Activated CD8-positive, alpha-beta memory T cell treated with anti-CD3 and anti-CD28 coated beads for 24 hours (primary cell): ENCODE results near the gene WNT11.

Experiments
- DNase-seq: peaks from one replicate; pipeline ENCODE4 v3.0.0-alpha.2; 2020

The WNT11 gene

DNA sequence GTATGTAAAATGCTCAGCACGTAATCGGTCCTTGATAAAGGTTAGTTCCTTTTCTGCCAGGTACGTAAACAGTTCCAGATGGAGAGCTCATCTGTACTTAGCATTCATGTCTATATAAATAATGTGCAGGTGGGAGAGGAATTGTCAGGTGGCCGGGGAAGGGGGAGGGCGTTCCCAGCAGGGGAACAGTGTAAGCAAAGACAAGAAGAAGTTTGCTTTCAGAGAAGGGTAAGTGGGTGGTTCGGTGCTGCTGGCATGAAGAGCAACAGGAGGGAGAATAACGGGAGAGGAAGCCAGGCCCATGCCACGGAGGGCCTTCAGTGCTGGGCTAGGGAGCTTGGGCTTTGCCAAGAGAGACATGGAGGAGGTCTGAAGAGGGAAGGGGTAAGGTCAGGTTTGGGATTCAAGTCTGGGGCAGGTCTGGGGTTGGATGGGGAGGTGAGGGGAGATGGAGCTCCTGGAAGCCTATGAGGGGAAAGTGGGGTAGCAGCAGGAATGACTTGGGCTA lies 11.4 kb upstream of the WNT11 start:
- no peak for DNase-seq

DNA sequence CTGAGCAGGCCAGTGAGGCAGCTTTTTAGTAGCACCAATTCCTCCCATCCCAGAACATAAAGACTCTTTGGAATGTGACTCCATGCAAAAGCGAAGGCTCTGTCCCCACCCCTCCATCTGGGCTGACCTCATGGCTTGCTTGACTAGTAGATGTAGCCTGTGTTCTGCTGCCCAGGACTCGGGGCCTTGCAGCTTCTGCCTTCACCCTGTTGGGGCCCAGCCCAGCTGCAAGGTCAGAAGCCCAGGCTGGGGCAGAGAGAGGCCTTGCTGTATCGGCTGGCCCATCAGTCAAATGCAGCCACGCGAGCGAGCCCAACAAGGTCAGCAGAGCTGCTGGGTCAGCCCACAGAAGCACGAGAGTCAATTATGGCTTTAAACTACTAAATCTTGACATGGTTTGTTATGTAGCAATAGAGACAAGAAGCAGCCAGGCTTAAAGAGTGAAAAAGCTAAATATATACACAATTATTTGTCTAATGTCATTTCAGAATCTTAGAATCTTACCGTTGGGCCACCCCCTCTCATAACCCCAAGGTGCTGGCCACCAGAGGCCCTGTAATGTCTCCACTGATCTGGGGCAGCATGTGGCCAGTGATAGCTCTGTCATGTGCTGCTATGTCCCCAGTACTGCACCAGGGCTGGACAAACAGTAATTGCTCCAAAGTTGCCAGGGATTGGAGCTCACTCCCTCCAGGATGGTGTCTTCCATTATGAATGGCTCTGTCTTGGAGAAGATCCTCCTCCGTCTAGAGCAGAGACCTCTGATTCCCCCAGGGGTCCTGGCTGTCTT lies 10.4 kb upstream of the WNT11 start:
- no peak for DNase-seq

DNA sequence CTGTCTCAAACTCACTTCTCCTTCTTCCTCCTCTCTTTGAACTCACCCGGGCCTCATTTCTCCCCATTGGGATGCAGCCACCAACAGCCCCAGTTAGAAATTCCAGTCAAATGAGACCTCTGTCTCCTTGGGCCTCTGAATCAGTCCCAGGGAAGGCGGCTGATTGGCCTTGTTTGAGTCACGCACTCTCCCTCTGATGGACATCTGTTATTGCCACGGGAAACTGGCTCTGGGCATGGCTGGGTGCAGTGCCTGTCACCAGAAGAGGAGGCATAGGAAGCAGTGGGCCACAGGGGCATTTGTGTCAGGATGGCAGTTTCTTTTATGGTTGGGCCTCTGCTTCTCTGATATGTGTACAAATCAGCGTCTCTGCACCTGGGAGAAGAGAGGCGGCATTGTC lies 9.6 kb upstream of the WNT11 start:
- DNase-seq, result no peak

DNA sequence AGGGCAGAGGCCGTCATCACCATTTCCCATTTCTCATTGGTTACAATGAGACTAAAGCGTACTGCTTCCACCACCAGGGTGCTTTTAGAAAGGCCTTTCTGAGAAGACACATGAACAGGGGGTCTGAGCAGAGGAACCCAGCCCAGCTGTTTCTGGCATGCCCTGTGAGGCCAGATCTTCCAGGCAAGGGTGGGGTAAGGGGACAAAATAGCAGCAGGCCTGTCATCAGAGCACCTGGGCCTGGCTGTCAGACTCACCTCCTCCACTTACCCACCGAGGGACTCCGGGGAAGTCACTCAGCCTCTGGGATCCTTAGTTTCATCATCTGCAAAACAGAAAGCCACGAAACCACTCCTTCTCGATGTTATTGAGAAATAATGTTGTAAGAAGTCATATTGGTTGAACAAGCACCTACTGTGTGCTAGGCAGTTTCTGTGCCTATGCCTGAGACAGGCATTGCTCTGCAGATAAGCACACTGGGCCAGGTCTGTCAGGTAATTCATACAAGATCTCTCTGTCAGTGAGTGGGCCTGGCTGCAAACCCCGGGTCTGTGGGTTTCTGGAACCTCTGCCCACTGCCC lies 8.8 kb upstream of the WNT11 start:
- DNase-seq, result no peak

- no peak for DNase-seq
Observed at GRCh38 chr11:76214186-76214585, 7.9 kb upstream of the WNT11 start.

- no peak for DNase-seq
Observed at GRCh38 chr11:76212086-76213035, 6.1 kb upstream of the WNT11 start.

- DNase-seq, result no peak
Observed at GRCh38 chr11:76210931-76211851, 4.9 kb upstream of the WNT11 start.

GRCh38 chr11:76209973-76210930 lies 4.0 kb upstream of the WNT11 start:
- peak; percentile 71 for DNase-seq

GRCh38 chr11:76209375-76209972 lies 3.2 kb upstream of the WNT11 start:
- peak; percentile 71 for DNase-seq

GRCh38 chr11:76208438-76209374 lies 2.4 kb upstream of the WNT11 start:
- DNase-seq, result peak; percentile 92

DNA sequence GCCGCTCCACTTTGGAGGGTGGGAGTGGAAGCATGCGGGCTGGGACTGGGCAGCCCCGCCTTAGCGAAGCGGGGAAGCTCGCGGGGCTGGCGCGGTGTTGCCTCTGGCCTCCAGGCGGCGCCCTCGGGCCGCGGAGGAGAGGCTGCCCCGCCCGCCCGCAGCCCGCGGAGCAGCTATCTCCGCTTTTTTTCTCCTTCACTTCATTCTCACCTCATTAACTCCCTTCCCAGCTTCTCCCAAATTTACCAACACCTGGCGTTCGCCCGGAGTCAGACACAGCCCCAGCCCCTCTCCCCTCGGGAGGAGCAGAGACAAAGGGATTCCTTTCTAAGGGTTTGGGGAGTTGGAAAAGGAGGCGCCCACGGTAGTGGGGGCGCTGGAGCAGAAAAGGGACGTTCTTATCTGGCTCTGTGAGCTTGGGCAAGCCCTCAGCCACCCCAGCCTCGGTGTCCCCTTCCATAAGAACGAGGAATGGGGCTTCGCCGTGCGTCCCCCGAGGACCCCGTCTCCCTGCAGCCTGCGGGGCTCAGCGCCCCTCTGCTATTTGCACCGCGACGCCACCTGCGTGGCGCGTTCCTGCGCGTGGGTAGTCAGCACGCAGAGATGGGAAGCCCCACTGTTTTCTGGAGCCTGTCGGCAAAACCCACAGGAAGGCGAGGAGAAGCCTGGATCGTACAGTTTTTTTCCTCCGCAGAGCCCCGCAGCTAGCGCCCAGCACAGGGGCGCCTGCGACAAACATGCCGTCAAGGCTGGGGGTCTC lies 1.5 kb upstream of the WNT11 start:
- peak; percentile 92 for DNase-seq

GRCh38 chr11:76206077-76206326 lies 300 bp downstream of the WNT11 start:
- DNase-seq, result no peak

DNA sequence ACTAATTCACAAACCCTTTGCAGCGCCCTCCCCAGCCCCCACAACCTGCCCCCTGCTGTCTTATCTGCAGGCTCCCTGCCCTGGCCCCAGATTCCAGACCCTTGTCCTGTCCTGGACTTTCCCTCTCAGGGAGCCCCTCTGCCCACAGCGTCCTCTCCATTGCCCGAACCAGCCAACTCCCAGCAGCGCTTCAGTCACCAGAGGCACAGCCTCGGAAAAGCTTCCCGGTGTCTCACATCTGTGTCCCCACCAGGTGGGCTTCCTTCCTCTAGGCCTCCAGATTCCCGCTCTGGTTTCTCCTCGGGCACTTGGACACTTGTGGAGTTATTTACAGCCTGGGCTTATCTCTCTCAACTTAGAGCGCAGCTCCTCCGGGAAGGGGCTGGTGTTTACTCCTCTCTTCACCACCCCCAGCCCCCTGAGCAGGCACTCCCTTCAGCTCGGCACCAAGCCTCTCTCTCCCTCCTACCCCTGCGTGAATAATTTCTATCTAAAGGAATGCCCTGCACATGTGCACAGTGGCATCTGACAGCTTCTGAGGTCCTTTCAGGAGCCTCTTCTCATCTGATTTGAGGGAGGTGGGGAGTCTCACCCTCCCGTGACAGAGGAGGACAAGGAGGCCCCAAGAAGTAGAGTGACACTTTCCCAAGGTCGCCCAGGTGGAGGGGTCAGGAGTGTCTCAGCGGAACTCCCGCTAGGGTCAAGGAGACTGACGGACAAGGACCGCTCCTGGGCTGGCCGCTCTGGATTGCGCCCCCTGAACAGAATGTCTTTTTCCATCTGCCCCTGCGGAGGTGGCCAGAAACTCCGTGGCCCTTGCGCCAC lies 838 bp downstream of the WNT11 start:
- no peak for DNase-seq

GRCh38 chr11:76203937-76204336 lies 2.4 kb downstream of the WNT11 start:
- DNase-seq, result no peak

DNA sequence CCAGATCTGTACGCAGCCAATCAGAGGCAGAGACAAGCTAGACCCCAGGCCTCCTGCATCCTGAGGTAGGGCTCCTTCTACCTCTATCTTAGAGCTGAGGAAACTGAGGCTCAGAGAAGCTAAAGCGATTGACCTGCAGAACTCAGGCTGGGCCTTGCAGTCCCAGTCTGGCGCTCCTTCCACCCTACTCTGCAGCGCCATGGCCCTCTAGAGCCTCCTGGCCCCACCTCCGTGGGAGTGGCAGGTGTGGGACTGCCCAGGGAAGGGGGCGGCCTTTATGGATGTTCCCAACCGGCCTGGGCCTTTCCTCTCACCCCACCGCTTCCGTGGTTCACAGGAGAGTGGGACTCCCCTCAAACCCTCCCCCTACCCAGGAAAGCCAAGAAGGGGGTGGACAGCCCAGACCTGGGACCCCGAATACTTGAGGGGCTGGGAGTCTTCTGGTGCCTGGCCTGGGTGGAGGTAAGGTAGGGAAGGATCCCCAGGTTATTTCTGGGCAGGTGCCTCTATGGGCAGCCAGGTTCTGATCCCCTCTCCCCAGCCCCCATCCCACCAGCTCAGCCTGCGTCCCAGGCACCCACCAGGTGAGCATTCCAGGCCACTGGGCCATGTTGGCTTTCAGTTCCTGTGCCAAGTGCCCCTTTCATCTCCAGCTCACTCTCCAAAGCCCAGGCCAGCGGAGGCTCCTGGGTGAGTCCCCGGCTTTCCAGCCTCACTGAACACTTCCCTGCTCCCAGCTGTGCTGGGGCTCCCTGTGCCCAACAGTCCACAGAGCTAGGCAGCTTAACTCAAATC lies 3.0 kb downstream of the WNT11 start:
- DNase-seq, result no peak

GRCh38 chr11:76201672-76202412 lies 4.5 kb downstream of the WNT11 start:
- no peak for DNase-seq
